ENCODE data around the gene GPX7.

The GPX7 gene

GRCh38 chr1:52654063-52654462 lies 51.9 kb downstream of the GPX7 start:
- no peak for TF ChIP-seq POLR2AphosphoS5 (IDR thresholded peaks at IDR 0.05; ENCODE audit: low read depth, low read length)
- TF ChIP-seq POLR2A (IDR thresholded peaks at IDR 0.05; ENCODE audit: low read depth, low read length): no peak
- TF ChIP-seq PAX5 (IDR thresholded peaks at IDR 0.05; ENCODE audit: insufficient read depth, low read length, severe bottlenecking): no peak
- no peak for TF ChIP-seq POU2F2 (IDR thresholded peaks at IDR 0.05; ENCODE audit: low read depth, low read length)
- no peak for TF ChIP-seq SPI1 (IDR thresholded peaks at IDR 0.05; ENCODE audit: low read depth, low read length)
- no peak for TF ChIP-seq TAF1 (IDR thresholded peaks at IDR 0.05; ENCODE audit: low read depth, low read length)
- FAIRE-seq (no peak), DNase-seq (ENCODE audit: insufficient read length, low spot score) (no peak)

- DNase-seq (ENCODE audit: insufficient read length, low spot score) (no peak), FAIRE-seq (no peak)
- no peak for TF ChIP-seq SPI1 (IDR thresholded peaks at IDR 0.05; ENCODE audit: low read depth, low read length)
- TF ChIP-seq POLR2AphosphoS5 (IDR thresholded peaks at IDR 0.05; ENCODE audit: low read depth, low read length): no peak
- no peak for TF ChIP-seq POLR2A (IDR thresholded peaks at IDR 0.05; ENCODE audit: low read depth, low read length)
- no peak for TF ChIP-seq PAX5 (IDR thresholded peaks at IDR 0.05; ENCODE audit: insufficient read depth, low read length, severe bottlenecking)
- TF ChIP-seq TAF1 (IDR thresholded peaks at IDR 0.05; ENCODE audit: low read depth, low read length): no peak
- no peak for TF ChIP-seq POU2F2 (IDR thresholded peaks at IDR 0.05; ENCODE audit: low read depth, low read length)
Observed at GRCh38 chr1:52657702-52658101, 55.5 kb downstream of the GPX7 start.

All from GM12891 (cell line).